HCT116 (cell line): ENCODE results near the gene CIC. TPM values are rescaled to one million over a fixed set of nuclear protein-coding genes. Genes with fewer than 3 reads are reported as not detected.

ENCODE experiments used
- ATAC-seq: fragments of 200-7000 bp; cut with Tn5 transposase; 2 replicates; pipeline ENCODE4 v1.9.1; 2020; ENCODE audit warnings: mild to moderate bottlenecking, moderate library complexity
- BruUV-seq: library from RNA; stranded (reverse); fragments of 400-500 nt; replicated peaks from 2 replicates; lab custom pipeline; 2021; lab: Mats Ljungman, UMichigan
- CTCF ChIA-PET: fragments of 300-600 bp; sonication (Branson Sonifier 250); formaldehyde crosslinking; loops from one replicate; lab custom pipeline; 2021; ENCODE audit warnings: antibody characterized with exemption; lab: Charles Lee
- POLR2A ChIA-PET: fragments of 300-600, 350-600 bp; sonication (Branson Sonifier 250); formaldehyde crosslinking; loops from one replicate; lab custom pipeline; 2021; ENCODE audit warnings: antibody characterized with exemption; lab: Charles Lee
- RAD21 ChIA-PET, 2 experiments: fragments of 300-600 bp; sonication (Branson Sonifier 250); formaldehyde crosslinking; loops; one replicate each; lab custom pipeline; 2023; ENCODE audit warnings: low total read pairs in 2 of 2; ENCODE audit not compliant: uncharacterized antibody in 2 of 2, unreplicated experiment in 2 of 2, low non-redundant PET in 1 of 2; lab: Charles Lee
- DNase-seq: peaks from one replicate; pipeline ENCODE4 v3.0.0-alpha.2; 2010; ENCODE audit warnings: low read depth, low spot score
- H2AFZ ChIP-seq: fragments of 200-600 bp; shearing (Covaris generic), sonication (generic); 2 replicates; pipeline ENCODE4 v1.6.1; 2017; ENCODE audit warnings: low read depth, mixed run types, mixed read lengths, antibody characterized with exemption, low read length; ENCODE audit not compliant: poor library complexity, severe bottlenecking
- H3K27ac ChIP-seq: 2 replicates; pipeline ENCODE4 v1.5.1; 2012; ENCODE audit warnings: low read depth, low read length
- H3K27me3 ChIP-seq: fragments of 200-600 bp; sonication (generic); 2 replicates; pipeline ENCODE4 v1.6.1; 2016; ENCODE audit warnings: mixed run types, low read length, mixed read lengths; ENCODE audit not compliant: insufficient read depth
- H3K36me3 ChIP-seq, 2 experiments: fragments of 200-500 bp in 1 of 2; fragments of 200-600 bp in 1 of 2; sonication (Bioruptor generic) in 1 of 2; sonication (generic) in 1 of 2; 2 replicates each; pipeline versions ENCODE4 v1.5.1 to v1.6.1; 2014 to 2016; ENCODE audit warnings: low read length in 2 of 2, inconsistent platforms in 1 of 2, mixed read lengths in 1 of 2, mixed run types in 1 of 2; ENCODE audit not compliant: insufficient read depth in 2 of 2, control insufficient read depth in 1 of 2
- H3K4me1 ChIP-seq, 2 experiments: fragments of 200-600 bp in 1 of 2; sonication (generic) in 1 of 2; 2 replicates each; pipeline versions ENCODE4 v1.5.1 to v1.6.1; 2012 to 2017; ENCODE audit warnings: low read length in 2 of 2, inconsistent platforms in 1 of 2, mild to moderate bottlenecking in 1 of 2, mixed read lengths in 1 of 2, mixed run types in 1 of 2, moderate library complexity in 1 of 2; ENCODE audit not compliant: insufficient read depth in 2 of 2, control insufficient read depth in 1 of 2
- H3K4me2 ChIP-seq: fragments of 200-600 bp; sonication (generic); 2 replicates; pipeline ENCODE4 v1.6.1; 2017; ENCODE audit warnings: mixed run types, low read length, mixed read lengths
- H3K4me3 ChIP-seq, 2 experiments: fragments of 200-600 bp in 1 of 2; sonication (generic) in 1 of 2; replicated peaks in 1 of 2; 2 replicates each; pipeline ENCODE4 v1.5.1; 2011 to 2016; ENCODE audit warnings: low read length in 2 of 2, control low read depth in 1 of 2, low read depth in 1 of 2, mild to moderate bottlenecking in 1 of 2, mixed read lengths in 1 of 2, mixed run types in 1 of 2
- H3K79me2 ChIP-seq: fragments of 200-600 bp; sonication (generic); 2 replicates; pipeline ENCODE4 v1.6.1; 2017; ENCODE audit warnings: mild to moderate bottlenecking, mixed run types, low read length, moderate library complexity, mixed read lengths; ENCODE audit not compliant: insufficient read depth
- H3K9ac ChIP-seq: fragments of 200-600 bp; sonication (generic); 2 replicates; pipeline ENCODE4 v1.6.1; 2016; ENCODE audit warnings: low read length, mixed read lengths
- H3K9me2 ChIP-seq: fragments of 200-600 bp; sonication (generic), shearing (Covaris generic); 2 replicates; pipeline ENCODE4 v1.6.1; 2017; ENCODE audit warnings: mixed run types, mild to moderate bottlenecking, moderate library complexity; ENCODE audit not compliant: insufficient read depth
- H3K9me3 ChIP-seq, 2 experiments: fragments of 200-500 bp in 1 of 2; fragments of 200-600 bp in 1 of 2; sonication (Bioruptor generic) in 1 of 2; sonication (generic) in 1 of 2; 2 replicates each; pipeline ENCODE4 v1.6.1; 2014 to 2017; ENCODE audit warnings: low read length in 2 of 2, mixed read lengths in 2 of 2, inconsistent platforms in 1 of 2, low read depth in 1 of 2, mild to moderate bottlenecking in 1 of 2, mixed run types in 1 of 2, moderate library complexity in 1 of 2; ENCODE audit not compliant: control insufficient read depth in 1 of 2, insufficient read depth in 1 of 2
- H4K20me1 ChIP-seq: fragments of 200-600 bp; sonication (generic), shearing (Covaris generic); 2 replicates; pipeline ENCODE4 v1.6.1; 2017; ENCODE audit warnings: mixed run types, mild to moderate bottlenecking, moderate library complexity; ENCODE audit not compliant: insufficient read depth
- CBX3 ChIP-seq: IDR thresholded peaks from 2 replicates; pipeline ENCODE4 v1.6.1; 2012; ENCODE audit warnings: low read depth
- CEBPB ChIP-seq: IDR thresholded peaks from 2 replicates; pipeline ENCODE4 v1.6.1; 2012; ENCODE audit warnings: low read depth
- EZH2 ChIP-seq: fragments of 200-600 bp; sonication (generic); IDR thresholded peaks from 2 replicates; pipeline ENCODE4 v1.6.1; 2017; ENCODE audit warnings: antibody characterized with exemption, mixed run types
- FOSL1 ChIP-seq: IDR thresholded peaks from 2 replicates; pipeline ENCODE4 v1.6.1; 2012; ENCODE audit warnings: low read depth
- POLR2A ChIP-seq: IDR thresholded peaks from 2 replicates; pipeline ENCODE4 v1.7.0; 2011; ENCODE audit warnings: borderline replicate concordance; ENCODE audit not compliant: insufficient read depth, insufficient read length; ENCODE audit errors: extremely low read depth
- POLR2AphosphoS5 ChIP-seq: IDR thresholded peaks from 2 replicates; pipeline ENCODE4 v1.6.1; 2011; ENCODE audit warnings: mild to moderate bottlenecking, low read depth, low read length, moderate library complexity
- RAD21 ChIP-seq: IDR thresholded peaks from 2 replicates; pipeline ENCODE4 v1.6.1; 2012; ENCODE audit warnings: low read depth, mild to moderate bottlenecking
- SIN3A ChIP-seq: IDR thresholded peaks from 2 replicates; pipeline ENCODE4 v1.6.1; 2012; ENCODE audit warnings: low read depth
- SP1 ChIP-seq: IDR thresholded peaks from 2 replicates; pipeline ENCODE4 v1.6.1; 2012; ENCODE audit warnings: low read depth
- TCF7L2 ChIP-seq: IDR thresholded peaks from 2 replicates; pipeline ENCODE4 v1.7.0; 2011; ENCODE audit warnings: borderline replicate concordance, inconsistent platforms; ENCODE audit not compliant: insufficient read depth, insufficient read length; ENCODE audit errors: extremely low read depth
- YY1 ChIP-seq: IDR thresholded peaks from 2 replicates; pipeline ENCODE4 v1.6.1; 2011; ENCODE audit warnings: low read length, low read depth, moderate library complexity, mild to moderate bottlenecking; ENCODE audit not compliant: insufficient replicate concordance; ENCODE audit errors: extremely low read depth
- ZFX ChIP-seq: fragments of 450-650 bp; IDR thresholded peaks from 2 replicates; pipeline ENCODE4 v1.6.1; 2017
- ZNF274 ChIP-seq: fragments of 200-500 bp; sonication (Bioruptor generic); IDR thresholded peaks from 2 replicates; pipeline ENCODE4 v1.6.1; 2014; ENCODE audit warnings: mild to moderate bottlenecking, low read depth, low read length, inconsistent platforms
- intact Hi-C: fragments of 100-400 bp; cut with micrococcal nuclease; formaldehyde crosslinking; loops from 2 replicates; pipeline ENCODE4 v1.10.0; 2022
- total RNA-seq: library from RNA; stranded (reverse); gene quantifications from one replicate; pipeline ENCODE4 v1.2.1, GENCODE V29; 2021; ENCODE audit not compliant: unreplicated experiment
- TF ChIP-seq, protein P1 (sequence below): IDR thresholded peaks from 2 replicates; pipeline ENCODE4 v1.6.1; 2012
- TF ChIP-seq, protein P2 (sequence below), 3 experiments: fragments of 200-600 bp in 1 of 3; sonication (generic) in 1 of 3; IDR thresholded peaks in 2 of 3; conservative IDR thresholded peaks in 1 of 3; 2 replicates each; pipeline ENCODE4 v1.5.1; 2012 to 2017; ENCODE audit warnings: low read depth in 2 of 3, low read length in 2 of 3, antibody characterized with exemption in 1 of 3, borderline replicate concordance in 1 of 3, control low read depth in 1 of 3, mild to moderate bottlenecking in 1 of 3, mixed read lengths in 1 of 3, mixed run types in 1 of 3, moderate library complexity in 1 of 3; ENCODE audit not compliant: insufficient read depth in 1 of 3
- TF ChIP-seq, protein P3 (sequence below): IDR thresholded peaks from 2 replicates; pipeline ENCODE4 v1.6.1; 2012

The CIC gene
- total RNA-seq, 1 experiment from 2014 or later: 52.0 TPM

DNA sequence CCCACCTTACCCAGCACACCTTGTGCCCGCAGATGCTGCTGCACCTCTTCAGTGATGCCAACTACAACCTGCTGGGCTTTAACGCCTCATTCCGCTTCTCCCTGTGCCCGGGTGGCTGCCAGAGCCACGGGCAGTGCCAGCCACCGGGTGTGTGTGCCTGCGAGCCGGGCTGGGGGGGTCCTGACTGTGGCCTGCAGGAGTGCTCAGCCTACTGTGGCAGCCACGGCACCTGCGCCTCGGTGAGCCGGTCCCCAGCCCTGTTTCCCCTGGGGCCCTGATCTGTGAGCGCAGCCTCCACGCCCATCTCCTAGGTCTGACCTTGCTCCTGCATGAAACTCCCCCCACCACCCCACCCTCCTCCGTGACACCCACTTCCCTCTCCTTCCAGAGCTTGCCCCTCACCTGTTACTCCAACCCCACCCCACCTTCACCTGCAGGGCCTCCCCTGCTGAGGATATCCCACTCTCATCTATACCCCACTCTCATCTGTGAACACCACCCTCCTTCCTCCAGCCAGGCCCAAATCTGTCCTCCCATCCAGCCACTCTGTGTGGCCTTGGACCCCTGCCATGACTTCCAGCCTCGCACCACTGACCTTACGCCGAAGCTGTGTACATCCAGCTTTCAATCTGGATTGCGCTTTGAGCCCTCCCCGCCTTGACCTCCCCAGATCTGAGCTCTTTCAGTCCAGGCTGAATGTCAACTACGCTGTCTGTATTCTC, 65.1 kb downstream of the CIC start:
- no peak overlapping the region for H3K9ac ChIP-seq
- no peak for ATAC-seq
- POLR2A ChIA-PET: no interaction called here

More for the DNA sequence above, 65.1 kb downstream of the CIC start:
- TF ChIP-seq POLR2AphosphoS5 (no peak), SIN3A (no peak), POLR2A (no peak), CBX3 (no peak), RAD21 (no peak), YY1 (no peak), TCF7L2 (no peak), FOSL1 (no peak), SP1 (no peak), EZH2 (no peak), ZNF274 (no peak), ZFX (no peak), CEBPB (no peak)
- TF ChIP-seq, protein P1, sequence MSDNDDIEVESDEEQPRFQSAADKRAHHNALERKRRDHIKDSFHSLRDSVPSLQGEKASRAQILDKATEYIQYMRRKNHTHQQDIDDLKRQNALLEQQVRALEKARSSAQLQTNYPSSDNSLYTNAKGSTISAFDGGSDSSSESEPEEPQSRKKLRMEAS: no peak
- TF ChIP-seq, protein P2, sequence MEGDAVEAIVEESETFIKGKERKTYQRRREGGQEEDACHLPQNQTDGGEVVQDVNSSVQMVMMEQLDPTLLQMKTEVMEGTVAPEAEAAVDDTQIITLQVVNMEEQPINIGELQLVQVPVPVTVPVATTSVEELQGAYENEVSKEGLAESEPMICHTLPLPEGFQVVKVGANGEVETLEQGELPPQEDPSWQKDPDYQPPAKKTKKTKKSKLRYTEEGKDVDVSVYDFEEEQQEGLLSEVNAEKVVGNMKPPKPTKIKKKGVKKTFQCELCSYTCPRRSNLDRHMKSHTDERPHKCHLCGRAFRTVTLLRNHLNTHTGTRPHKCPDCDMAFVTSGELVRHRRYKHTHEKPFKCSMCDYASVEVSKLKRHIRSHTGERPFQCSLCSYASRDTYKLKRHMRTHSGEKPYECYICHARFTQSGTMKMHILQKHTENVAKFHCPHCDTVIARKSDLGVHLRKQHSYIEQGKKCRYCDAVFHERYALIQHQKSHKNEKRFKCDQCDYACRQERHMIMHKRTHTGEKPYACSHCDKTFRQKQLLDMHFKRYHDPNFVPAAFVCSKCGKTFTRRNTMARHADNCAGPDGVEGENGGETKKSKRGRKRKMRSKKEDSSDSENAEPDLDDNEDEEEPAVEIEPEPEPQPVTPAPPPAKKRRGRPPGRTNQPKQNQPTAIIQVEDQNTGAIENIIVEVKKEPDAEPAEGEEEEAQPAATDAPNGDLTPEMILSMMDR (IDR thresholded peaks at IDR 0.05 in 2 of 3, conservative IDR thresholded peaks at IDR 0.05 in 1 of 3; ENCODE audit: borderline replicate concordance in 1 of 3, insufficient read depth in 1 of 3, low read depth in 2 of 3, low read length in 2 of 3): no peak
- TF ChIP-seq, protein P3, sequence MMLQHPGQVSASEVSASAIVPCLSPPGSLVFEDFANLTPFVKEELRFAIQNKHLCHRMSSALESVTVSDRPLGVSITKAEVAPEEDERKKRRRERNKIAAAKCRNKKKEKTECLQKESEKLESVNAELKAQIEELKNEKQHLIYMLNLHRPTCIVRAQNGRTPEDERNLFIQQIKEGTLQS: no peak
- no peaks in the 10 kb centered on the region; the same call in 1 of the 2 replicates for H3K79me2 ChIP-seq
- no peak overlapping the region for H3K27ac ChIP-seq
- intact Hi-C loops: no loop called here
- no peak overlapping the region for H2AFZ ChIP-seq
- no peaks in the 10 kb centered on the region for H3K27me3 ChIP-seq
- H4K20me1 ChIP-seq: no peaks in the 10 kb centered on the region
- H3K9me2 ChIP-seq: no peaks in the 10 kb centered on the region
- no peak for DNase-seq
- H3K36me3 ChIP-seq: peaks cover 0 to 3% of the 10 kb centered on the region in 2 experiments; a peak in 2 of 4 replicates
- no peaks in the 10 kb centered on the region for H3K4me1 ChIP-seq
- no peaks in the 10 kb centered on the region for H3K9me3 ChIP-seq
- H3K4me2 ChIP-seq: no peak overlapping the region
- no TSS peak for BruUV-seq
- RAD21 ChIA-PET: no interaction called here
- CTCF ChIA-PET: no interaction called here
- no peak overlapping the region for H3K4me3 ChIP-seq
